Measurements from ENCODE around the gene TEX261.

The TEX261 gene

GRCh38 chr2:70985956-70986355 lies 8.7 kb downstream of the TEX261 start:
- no peak overlapping the region for H3K4me3 ChIP-seq (ENCODE audit: low read depth, low read length)
- TF ChIP-seq POLR2A (IDR thresholded peaks at IDR 0.05; ENCODE audit: extremely low read depth, insufficient read length), result no peak
- TF ChIP-seq MYC (IDR thresholded peaks at IDR 0.05; ENCODE audit: low read depth, low read length), result no peak
- TF ChIP-seq CTCF (IDR thresholded peaks at IDR 0.05; ENCODE audit: low read depth, low read length), result no peak
- no peak for TF ChIP-seq MAX (IDR thresholded peaks at IDR 0.05; ENCODE audit: low read depth, low read length)
- no peak for DNase-seq (ENCODE audit: low read depth)

GRCh38 chr2:70985283-70985688 lies 9.4 kb downstream of the TEX261 start:
- TF ChIP-seq MAX (IDR thresholded peaks at IDR 0.05; ENCODE audit: low read depth, low read length) (no peak), MYC (IDR thresholded peaks at IDR 0.05; ENCODE audit: low read depth, low read length) (no peak), POLR2A (IDR thresholded peaks at IDR 0.05; ENCODE audit: extremely low read depth, insufficient read length) (no peak), CTCF (IDR thresholded peaks at IDR 0.05; ENCODE audit: low read depth, low read length) (no peak)
- no peak for DNase-seq (ENCODE audit: low read depth)

GRCh38 chr2:70984576-70985282 lies 9.9 kb downstream of the TEX261 start:
- TF ChIP-seq POLR2A (IDR thresholded peaks at IDR 0.05; ENCODE audit: extremely low read depth, insufficient read length) (no peak), MAX (IDR thresholded peaks at IDR 0.05; ENCODE audit: low read depth, low read length) (no peak), MYC (IDR thresholded peaks at IDR 0.05; ENCODE audit: low read depth, low read length) (no peak), CTCF (IDR thresholded peaks at IDR 0.05; ENCODE audit: low read depth, low read length) (peak; percentile 48)
- H3K4me3 ChIP-seq (ENCODE audit: low read depth, low read length), result no peak overlapping the region
- DNase-seq (ENCODE audit: low read depth), result peak; percentile 50

More at GRCh38 chr2:70985283-70985688, 9.4 kb downstream of the TEX261 start:
- no peak overlapping the region for H3K4me3 ChIP-seq (ENCODE audit: low read depth, low read length)

GRCh38 chr2:70984228-70984575 lies 10.5 kb downstream of the TEX261 start:
- no peak for DNase-seq (ENCODE audit: low read depth)
- TF ChIP-seq MAX (IDR thresholded peaks at IDR 0.05; ENCODE audit: low read depth, low read length), result no peak
- TF ChIP-seq MYC (IDR thresholded peaks at IDR 0.05; ENCODE audit: low read depth, low read length), result no peak
- no peak for TF ChIP-seq POLR2A (IDR thresholded peaks at IDR 0.05; ENCODE audit: extremely low read depth, insufficient read length)
- no peak for TF ChIP-seq CTCF (IDR thresholded peaks at IDR 0.05; ENCODE audit: low read depth, low read length)
- no peak overlapping the region for H3K4me3 ChIP-seq (ENCODE audit: low read depth, low read length)

- no peak for TF ChIP-seq POLR2A (IDR thresholded peaks at IDR 0.05; ENCODE audit: extremely low read depth, insufficient read length)
- no peak for TF ChIP-seq MYC (IDR thresholded peaks at IDR 0.05; ENCODE audit: low read depth, low read length)
- TF ChIP-seq MAX (IDR thresholded peaks at IDR 0.05; ENCODE audit: low read depth, low read length), result no peak
- TF ChIP-seq CTCF (IDR thresholded peaks at IDR 0.05; ENCODE audit: low read depth, low read length), result no peak
- DNase-seq (ENCODE audit: low read depth), result no peak
- H3K4me3 ChIP-seq (ENCODE audit: low read depth, low read length), result no peak overlapping the region
Observed at GRCh38 chr2:70983506-70984227, 11.0 kb downstream of the TEX261 start.

Data from NB4 (cell line).